Ascending aorta (tissue), 2 donors: ENCODE results near the gene CCSER1. TPM values are rescaled to one million over a fixed set of nuclear protein-coding genes. Genes with fewer than 3 reads are reported as not detected.

Source experiments
- DNase-seq, 2 donors: peaks; one replicate each; pipeline ENCODE4 v3.0.0-alpha.2; 2019; ENCODE audit warnings: low spot score in 2 of 2
- H3K27ac ChIP-seq, 2 donors: fragments of 200-600 bp; sonication (generic); one replicate each; pipeline ENCODE4 v1.5.1; 2016 to 2017; ENCODE audit warnings: mild to moderate bottlenecking in 1 of 2
- H3K27me3 ChIP-seq: fragments of 200-600 bp; sonication (generic); one replicate; pipeline ENCODE4 v1.5.1; 2017
- H3K36me3 ChIP-seq, 2 donors: fragments of 200-600 bp; sonication (generic); one replicate each; pipeline ENCODE4 v1.5.1; 2016
- H3K4me1 ChIP-seq, 2 donors: fragments of 200-600 bp; sonication (generic); one replicate each; pipeline ENCODE4 v1.5.1; 2016 to 2017; ENCODE audit warnings: mild to moderate bottlenecking in 1 of 2
- H3K4me3 ChIP-seq, 2 donors: fragments of 200-600 bp; sonication (generic); one replicate each; pipeline ENCODE4 v1.5.1; 2016 to 2017; ENCODE audit warnings: mild to moderate bottlenecking in 1 of 2
- H3K9me3 ChIP-seq, 2 donors: fragments of 200-600 bp; sonication (generic); one replicate each; pipeline ENCODE4 v1.5.1; 2016
- intact Hi-C: fragments of 100-400 bp; cut with DNase I; formaldehyde crosslinking; loops from one replicate; pipeline ENCODE4 v1.15.1; 2023
- total RNA-seq: library from RNA; depleted of rRNA; stranded (reverse); fragments of >200 nt; gene quantifications from one replicate; pipeline ENCODE4 v1.1.0, GENCODE V29; 2016
- TF ChIP-seq, protein P1 (sequence below), 3 experiments: fragments of 200-600 bp in 2 of 3; fragments of 450-650 bp in 1 of 3; sonication (generic) in 2 of 3; IDR thresholded peaks; one replicate each; pipeline ENCODE4 v1.5.1; 2016 to 2019; ENCODE audit warnings: antibody characterized with exemption in 3 of 3, mild to moderate bottlenecking in 1 of 3, moderate library complexity in 1 of 3

Gene CCSER1
- total RNA-seq, 1 donor from 2014 or later: 8.9 TPM

DNA sequence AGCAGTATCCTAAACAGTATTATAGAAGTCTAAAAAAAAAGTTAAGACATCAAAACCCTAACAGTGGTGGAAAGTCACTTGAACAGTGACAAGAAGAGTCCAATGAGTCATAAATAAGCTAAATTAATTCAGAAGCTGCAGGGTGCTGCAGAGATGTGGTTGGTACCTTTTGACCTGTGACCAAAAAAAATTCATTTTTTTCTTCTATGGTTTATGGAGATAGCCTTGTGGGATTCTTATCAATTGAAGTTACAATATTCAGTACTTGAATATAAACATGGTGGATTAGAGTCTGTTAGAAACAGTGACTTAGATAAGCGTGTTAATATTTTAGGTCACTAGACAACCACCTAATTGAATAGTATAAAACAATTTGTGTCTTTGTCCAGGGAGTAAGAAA lies 35.4 kb downstream of the CCSER1 start:
- no peak for DNase-seq
- intact Hi-C loops: no loop called here
- no peaks in the 10 kb centered on the region for H3K36me3 ChIP-seq
- no peak overlapping the region for H3K4me3 ChIP-seq
- no peaks in the 10 kb centered on the region for H3K27me3 ChIP-seq
- H3K9me3 ChIP-seq: no peaks in the 10 kb centered on the region
- H3K27ac ChIP-seq: no peak overlapping the region
- no peaks in the 10 kb centered on the region for H3K4me1 ChIP-seq
- TF ChIP-seq, protein P1, sequence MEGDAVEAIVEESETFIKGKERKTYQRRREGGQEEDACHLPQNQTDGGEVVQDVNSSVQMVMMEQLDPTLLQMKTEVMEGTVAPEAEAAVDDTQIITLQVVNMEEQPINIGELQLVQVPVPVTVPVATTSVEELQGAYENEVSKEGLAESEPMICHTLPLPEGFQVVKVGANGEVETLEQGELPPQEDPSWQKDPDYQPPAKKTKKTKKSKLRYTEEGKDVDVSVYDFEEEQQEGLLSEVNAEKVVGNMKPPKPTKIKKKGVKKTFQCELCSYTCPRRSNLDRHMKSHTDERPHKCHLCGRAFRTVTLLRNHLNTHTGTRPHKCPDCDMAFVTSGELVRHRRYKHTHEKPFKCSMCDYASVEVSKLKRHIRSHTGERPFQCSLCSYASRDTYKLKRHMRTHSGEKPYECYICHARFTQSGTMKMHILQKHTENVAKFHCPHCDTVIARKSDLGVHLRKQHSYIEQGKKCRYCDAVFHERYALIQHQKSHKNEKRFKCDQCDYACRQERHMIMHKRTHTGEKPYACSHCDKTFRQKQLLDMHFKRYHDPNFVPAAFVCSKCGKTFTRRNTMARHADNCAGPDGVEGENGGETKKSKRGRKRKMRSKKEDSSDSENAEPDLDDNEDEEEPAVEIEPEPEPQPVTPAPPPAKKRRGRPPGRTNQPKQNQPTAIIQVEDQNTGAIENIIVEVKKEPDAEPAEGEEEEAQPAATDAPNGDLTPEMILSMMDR (IDR thresholded peaks at IDR 0.05): no peak

DNA sequence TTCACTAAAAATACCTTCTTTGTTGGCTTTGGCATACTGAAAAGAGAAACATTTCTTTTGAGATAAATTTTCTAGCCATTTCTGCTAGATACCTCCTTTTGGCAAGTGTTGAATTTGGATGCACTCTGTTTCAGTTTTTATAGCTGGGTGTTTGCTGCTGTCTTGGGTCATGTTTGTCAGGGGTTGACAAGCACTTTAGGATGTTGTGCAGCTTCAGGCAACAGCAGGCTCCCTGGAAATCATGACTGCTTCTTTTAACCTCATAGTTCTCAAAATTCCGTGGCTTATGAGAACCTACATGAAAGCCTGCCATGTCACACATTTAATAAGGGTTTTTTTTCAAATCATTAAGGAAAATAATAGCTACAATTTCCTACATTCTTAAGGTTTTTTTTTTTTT lies 36.7 kb downstream of the CCSER1 start:
- intact Hi-C loops: no loop called here
- H3K36me3 ChIP-seq: no peaks in the 10 kb centered on the region
- no peak for DNase-seq
- H3K9me3 ChIP-seq: no peaks in the 10 kb centered on the region
- H3K27ac ChIP-seq: no peak overlapping the region
- no peaks in the 10 kb centered on the region for H3K4me1 ChIP-seq
- no peaks in the 10 kb centered on the region for H3K27me3 ChIP-seq
- TF ChIP-seq, protein P1 (IDR thresholded peaks at IDR 0.05): no peak
- H3K4me3 ChIP-seq: no peak overlapping the region

DNA sequence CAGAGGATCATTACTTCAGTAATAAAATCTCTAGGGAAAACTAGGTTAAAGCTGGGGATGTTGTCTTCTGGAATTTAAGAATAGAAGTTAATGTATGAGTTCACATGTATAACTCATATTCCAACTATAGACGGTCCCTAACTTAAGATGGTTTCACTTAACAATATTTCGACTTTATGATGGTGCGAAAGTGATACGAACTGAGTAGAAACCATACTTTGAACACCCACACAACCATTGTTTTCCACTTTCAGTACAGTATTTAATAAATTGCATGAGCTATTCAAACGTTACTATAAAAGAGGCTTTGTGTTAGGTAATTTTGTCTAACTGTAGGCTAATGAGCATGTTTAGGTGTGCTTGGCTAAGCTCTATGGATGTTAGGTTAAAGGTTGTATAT lies 38.7 kb downstream of the CCSER1 start:
- no peak for DNase-seq
- Histone ChIP-seq H3K9me3 (no peaks in the 10 kb centered on the region), H3K27me3 (no peaks in the 10 kb centered on the region), H3K27ac (no peak overlapping the region), H3K4me3 (no peak overlapping the region), H3K36me3 (no peaks in the 10 kb centered on the region), H3K4me1 (no peaks in the 10 kb centered on the region)
- TF ChIP-seq, protein P1 (IDR thresholded peaks at IDR 0.05): no peak
- intact Hi-C loops: no loop called here

DNA sequence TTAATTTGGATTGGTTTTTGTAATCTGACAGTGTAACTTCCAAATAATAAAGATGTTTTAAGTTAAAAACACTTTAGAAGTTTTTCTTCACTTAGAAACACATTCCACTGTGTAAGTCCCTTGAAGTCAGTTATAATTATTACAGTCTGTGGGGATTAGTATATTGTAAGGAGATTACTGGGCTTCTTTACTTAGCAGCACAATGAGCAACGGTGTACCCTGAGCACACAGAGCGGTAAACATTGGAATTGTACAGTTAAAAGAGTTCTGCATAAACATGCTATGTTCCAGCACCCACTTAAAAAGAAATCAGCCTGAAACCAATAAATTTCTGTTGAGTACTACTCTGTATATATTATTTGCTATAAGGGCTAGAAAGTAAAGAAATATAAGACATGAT lies 44.3 kb downstream of the CCSER1 start:
- H3K36me3 ChIP-seq: no peaks in the 10 kb centered on the region
- intact Hi-C loops: no loop called here

DNA sequence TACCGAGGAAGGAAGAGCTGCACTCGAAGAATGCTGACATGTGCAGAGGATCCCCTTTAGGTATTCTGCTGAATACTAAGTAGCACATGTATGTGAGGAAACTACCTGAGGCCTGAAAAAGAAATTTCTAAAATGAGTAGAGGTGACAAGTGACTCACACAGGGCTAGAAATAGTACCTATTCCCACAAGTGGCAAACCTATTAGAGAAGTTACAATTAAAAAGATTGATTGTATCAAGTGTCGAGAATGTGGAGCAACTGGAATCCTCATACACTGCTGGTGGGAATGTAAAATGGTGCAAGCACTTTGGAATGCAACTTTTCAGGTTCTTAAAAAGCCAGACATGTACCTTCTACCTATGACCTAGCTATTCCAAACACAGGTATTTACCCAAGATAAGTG lies 47.4 kb downstream of the CCSER1 start:
- no peak overlapping the region for H3K4me3 ChIP-seq
- H3K4me1 ChIP-seq: no peaks in the 10 kb centered on the region
- H3K36me3 ChIP-seq: no peaks in the 10 kb centered on the region
- no peak overlapping the region for H3K27ac ChIP-seq
- intact Hi-C loops: no loop called here
- no peak for DNase-seq
- no peaks in the 10 kb centered on the region for H3K27me3 ChIP-seq
- no peaks in the 10 kb centered on the region for H3K9me3 ChIP-seq
- TF ChIP-seq, protein P1 (IDR thresholded peaks at IDR 0.05): no peak

More for the DNA sequence above, 44.3 kb downstream of the CCSER1 start:
- no peak for DNase-seq
- Histone ChIP-seq H3K27me3 (no peaks in the 10 kb centered on the region), H3K27ac (no peak overlapping the region), H3K4me1 (no peaks in the 10 kb centered on the region), H3K4me3 (no peak overlapping the region), H3K9me3 (no peaks in the 10 kb centered on the region)
- TF ChIP-seq, protein P1 (IDR thresholded peaks at IDR 0.05): no peak

DNA sequence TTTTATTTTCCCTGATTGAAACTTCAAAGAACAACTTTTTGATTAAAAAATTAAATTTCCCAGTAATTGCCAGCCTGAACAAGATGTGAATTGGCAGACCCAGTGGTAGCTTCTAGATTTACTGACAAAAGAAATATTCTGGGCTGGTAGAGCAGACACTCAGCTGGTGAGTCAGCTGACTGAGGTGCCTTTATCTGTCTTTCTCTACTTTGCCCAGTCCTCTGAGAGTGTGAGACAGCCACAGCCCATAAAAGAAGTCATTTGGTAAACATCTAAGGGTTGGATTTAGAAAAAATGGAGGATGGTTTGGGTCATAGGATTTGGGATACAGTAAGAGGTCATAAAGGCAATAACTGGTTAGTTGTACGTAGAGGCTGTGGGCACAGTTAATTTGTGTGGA lies 54.5 kb downstream of the CCSER1 start:
- TF ChIP-seq, protein P1 (IDR thresholded peaks at IDR 0.05): no peak
- intact Hi-C loops: no loop called here

More for the DNA sequence above, 54.5 kb downstream of the CCSER1 start:
- H3K27me3 ChIP-seq: no peaks in the 10 kb centered on the region
- no peaks in the 10 kb centered on the region for H3K9me3 ChIP-seq
- H3K36me3 ChIP-seq: no peaks in the 10 kb centered on the region
- no peak overlapping the region for H3K4me3 ChIP-seq
- H3K4me1 ChIP-seq: no peaks in the 10 kb centered on the region
- H3K27ac ChIP-seq: no peak overlapping the region
- DNase-seq: no peak
